H1 (cell line): ENCODE data around the gene LHPP. TPM values are rescaled to one million over a fixed set of nuclear protein-coding genes. Genes with fewer than 3 reads are reported as not detected.

Source experiments
- CTCF ChIA-PET: fragments of 300-600 bp; sonication (Branson Sonifier 250); formaldehyde crosslinking; loops from one replicate; lab custom pipeline; 2021; ENCODE audit not compliant: partially characterized antibody; lab: Charles Lee
- POLR2A ChIA-PET: fragments of 300-600 bp; sonication (Branson Sonifier 250); formaldehyde crosslinking; loops from one replicate; lab custom pipeline; 2021; ENCODE audit warnings: inconsistent platforms; ENCODE audit not compliant: partially characterized antibody; lab: Charles Lee
- DNase-seq, 2 experiments: peaks; one replicate each; pipeline versions ENCODE4 v3.0.0 to v3.0.0-alpha.2; 2010 to 2022; ENCODE audit warnings: low spot score in 2 of 2, low read depth in 1 of 2, mixed read lengths in 1 of 2
- FAIRE-seq: peaks from 2 replicates; lab custom pipeline; 2011; peaks lifted over from hg19 to GRCh38; lab: Jason Lieb, UNC
- H2AFZ ChIP-seq: 2 replicates; pipeline ENCODE4 v1.8.1; 2012; ENCODE audit warnings: low read length, inconsistent platforms
- H2AK5ac ChIP-seq: 2 replicates; pipeline ENCODE4 v1.6.1; 2013; ENCODE audit warnings: low read depth, low read length
- H2BK120ac ChIP-seq: replicated peaks from 2 replicates; pipeline ENCODE3; 2013; ENCODE audit warnings: low read depth, low read length, inconsistent platforms
- H2BK12ac ChIP-seq: 2 replicates; pipeline ENCODE4 v1.6.1; 2013; ENCODE audit warnings: low read depth, low read length
- H2BK15ac ChIP-seq: 2 replicates; pipeline ENCODE4 v1.6.1; 2013; ENCODE audit warnings: low read length
- H2BK20ac ChIP-seq: 2 replicates; pipeline ENCODE4 v1.6.1; 2013; ENCODE audit warnings: low read length
- H2BK5ac ChIP-seq: 2 replicates; pipeline ENCODE4 v1.6.1; 2013; ENCODE audit warnings: low read depth, low read length
- H3K14ac ChIP-seq: 2 replicates; pipeline ENCODE4 v1.6.1; 2013; ENCODE audit warnings: inconsistent platforms; ENCODE audit not compliant: insufficient read length
- H3K18ac ChIP-seq: 2 replicates; pipeline ENCODE4 v1.6.1; 2013; ENCODE audit warnings: low read length; ENCODE audit errors: extremely low read depth
- H3K23ac ChIP-seq: 2 replicates; pipeline ENCODE4 v1.6.1; 2013; ENCODE audit warnings: inconsistent platforms; ENCODE audit not compliant: insufficient read length
- H3K23me2 ChIP-seq: 2 replicates; pipeline ENCODE4 v1.6.1; 2013; ENCODE audit warnings: low read depth, low read length
- H3K27ac ChIP-seq: 2 replicates; pipeline ENCODE4 v1.6.1; 2011; ENCODE audit warnings: low read depth, low read length, inconsistent platforms
- H3K27me3 ChIP-seq, 4 experiments: replicated peaks in 1 of 4; 1 replicate in 1 of 4; 2 replicates in 3 of 4; pipeline versions ENCODE4 v1.6.1 to v1.8.1; 2011 to 2013; ENCODE audit warnings: low read length in 3 of 4, mild to moderate bottlenecking in 3 of 4, inconsistent platforms in 2 of 4, mixed read lengths in 2 of 4, moderate library complexity in 1 of 4; ENCODE audit not compliant: control insufficient read depth in 3 of 4, insufficient read depth in 3 of 4; ENCODE audit errors: extremely low read depth in 1 of 4
- H3K36me3 ChIP-seq, 4 experiments: 2 replicates each; pipeline versions ENCODE4 v1.6.1 to v1.8.1; 2011 to 2013; ENCODE audit warnings: mild to moderate bottlenecking in 4 of 4, low read length in 3 of 4, moderate library complexity in 2 of 4, control low read depth in 1 of 4, inconsistent platforms in 1 of 4; ENCODE audit not compliant: insufficient read depth in 4 of 4, control insufficient read depth in 2 of 4
- H3K4ac ChIP-seq: replicated peaks from 2 replicates; pipeline ENCODE3; 2013; ENCODE audit warnings: low read length, low read depth, mixed read lengths, inconsistent platforms; ENCODE audit not compliant: insufficient read length
- H3K4me1 ChIP-seq, 4 experiments: replicated peaks in 1 of 4; 1 replicate in 1 of 4; 2 replicates in 3 of 4; pipeline versions ENCODE4 v1.6.1 to v1.8.1; 2011 to 2013; ENCODE audit warnings: low read length in 3 of 4, inconsistent platforms in 2 of 4, mixed read lengths in 1 of 4; ENCODE audit not compliant: insufficient read depth in 4 of 4, control insufficient read depth in 3 of 4
- H3K4me2 ChIP-seq, 2 experiments: 2 replicates each; pipeline versions ENCODE4 v1.6.1 to v1.8.1; 2011 to 2013; ENCODE audit warnings: low read depth in 2 of 2, low read length in 2 of 2, control low read depth in 1 of 2, inconsistent platforms in 1 of 2, mild to moderate bottlenecking in 1 of 2; ENCODE audit not compliant: insufficient read depth in 1 of 2
- H3K4me3 ChIP-seq, 4 experiments: fragments of 200-600, 300-600 bp in 1 of 4; sonication (generic), shearing (Covaris generic), sonication (Bioruptor Twin) in 1 of 4; 2 replicates each; pipeline versions ENCODE4 v1.5.1 to v1.8.1; 2011 to 2016; ENCODE audit warnings: low read length in 4 of 4, low read depth in 3 of 4, control low read depth in 2 of 4, inconsistent platforms in 2 of 4, mild to moderate bottlenecking in 2 of 4, mixed read lengths in 1 of 4, moderate library complexity in 1 of 4; ENCODE audit not compliant: insufficient read depth in 2 of 4; ENCODE audit errors: extremely low read depth in 1 of 4
- H3K56ac ChIP-seq: replicated peaks from 2 replicates; pipeline ENCODE3; 2013; ENCODE audit warnings: low read depth, mild to moderate bottlenecking, mixed read lengths, low read length, inconsistent platforms; ENCODE audit not compliant: insufficient read length
- H3K79me1 ChIP-seq: 2 replicates; pipeline ENCODE4 v1.6.1; 2013; ENCODE audit warnings: low read depth, low read length, control low read depth
- H3K79me2 ChIP-seq, 2 experiments: 2 replicates each; pipeline versions ENCODE4 v1.6.1 to v1.8.1; 2012 to 2013; ENCODE audit warnings: low read length in 2 of 2, mild to moderate bottlenecking in 2 of 2, inconsistent platforms in 1 of 2; ENCODE audit not compliant: insufficient read depth in 2 of 2, control insufficient read depth in 1 of 2
- H3K9ac ChIP-seq, 4 experiments: replicated peaks in 1 of 4; 1 replicate in 1 of 4; 2 replicates in 3 of 4; pipeline versions ENCODE4 v1.6.1 to v1.8.1; 2011 to 2013; ENCODE audit warnings: low read depth in 3 of 4, low read length in 3 of 4, control low read depth in 2 of 4, mild to moderate bottlenecking in 2 of 4, moderate library complexity in 2 of 4, inconsistent platforms in 1 of 4; ENCODE audit errors: extremely low read depth in 1 of 4
- H3K9me3 ChIP-seq, 2 experiments: 2 replicates each; pipeline versions ENCODE4 v1.6.1 to v1.8.1; 2012 to 2013; ENCODE audit warnings: mild to moderate bottlenecking in 2 of 2, moderate library complexity in 2 of 2, control low read depth in 1 of 2, inconsistent platforms in 1 of 2, low read depth in 1 of 2, low read length in 1 of 2, mixed read lengths in 1 of 2; ENCODE audit not compliant: insufficient read depth in 2 of 2
- H4K20me1 ChIP-seq, 2 experiments: replicated peaks in 1 of 2; 2 replicates each; pipeline versions ENCODE3 to v1.8.1; 2011 to 2013; ENCODE audit warnings: inconsistent platforms in 2 of 2, low read length in 2 of 2, mild to moderate bottlenecking in 1 of 2; ENCODE audit not compliant: insufficient read depth in 2 of 2, control insufficient read depth in 1 of 2
- H4K5ac ChIP-seq: 2 replicates; pipeline ENCODE4 v1.6.1; 2013; ENCODE audit warnings: low read length, low read depth, mixed read lengths, inconsistent platforms; ENCODE audit not compliant: insufficient read length
- H4K8ac ChIP-seq: 2 replicates; pipeline ENCODE4 v1.8.0; 2013; ENCODE audit warnings: mild to moderate bottlenecking, moderate library complexity, low read length, inconsistent platforms; ENCODE audit not compliant: insufficient read depth; ENCODE audit errors: extremely low read depth
- H4K91ac ChIP-seq: replicated peaks from 2 replicates; pipeline ENCODE3; 2013; ENCODE audit warnings: low read length, mixed read lengths, inconsistent platforms; ENCODE audit not compliant: insufficient read length
- CBX5 ChIP-seq: fragments of 300-800, 300-1000 bp; sonication (generic); IDR thresholded peaks from 2 replicates; pipeline ENCODE4 v1.7.1; 2016; ENCODE audit warnings: antibody characterized with exemption, low read length, low read depth
- WGBS, 2 experiments: shearing (Covaris generic) in 1 of 2; methylation state at CpG; one replicate each; pipeline versions ENCODE4 v1.1.6 to v1.1.7; 2013 to 2015; ENCODE audit warnings: low lambda C conversion rate in 2 of 2, mixed read lengths in 2 of 2, inconsistent platforms in 1 of 2, low coverage in 1 of 2, missing lambda C conversion rate in 1 of 2; ENCODE audit not compliant: insufficient replicate concordance in 2 of 2, insufficient coverage in 1 of 2, insufficient read length in 1 of 2; ENCODE audit errors: extremely low coverage in 1 of 2, missing lambda C conversion rate in 1 of 2; 5-methylcytosine and 5-hydroxymethylcytosine counted together
- polyA plus RNA-seq, 7 experiments: library from polyadenylated mRNA; depleted of rRNA in 3 of 7; stranded (reverse) in 5 of 7; unstranded in 2 of 7; fragments of >200 nt in 5 of 7; fragments of 200-250 nt in 2 of 7; gene quantifications; 1 replicate in 5 of 7; 2 replicates in 1 of 7; 4 replicates in 1 of 7; pipeline versions ENCODE4 v1.2.1 to v1.2.3, GENCODE V29; 2011 to 2013; ENCODE audit warnings: missing spikeins in 2 of 7, mixed read lengths in 2 of 7
- total RNA-seq: library from RNA; stranded (reverse); fragmentation: NEBNext Ultra II Directional; extraction: Animal tissue kit (Norgen Biotek cat#: 25700); gene quantifications from 2 replicates; pipeline ENCODE4 v1.2.1, GENCODE V29; 2021

The LHPP gene
- total and polyA plus RNA-seq, 2 of the 8 experiments (the other 6 are each of a cell fraction or from before 2014, with no cell fraction given): 26.0 to 45.0 TPM

- H2BK120ac ChIP-seq: no peak overlapping the region
- H2BK12ac ChIP-seq: no peak overlapping the region
- H3K9ac ChIP-seq: no peak overlapping the region
- no peak overlapping the region for H3K56ac ChIP-seq
- CTCF ChIA-PET: interaction anchor here (1.8 to 3.1 kb wide), 3 partner anchors 13 to 59 kb away, joined by 6 to 12 read pairs (median 8); no protein-coding TSS in a partner anchor
- H4K91ac ChIP-seq: no peak overlapping the region
- no peak overlapping the region for H3K18ac ChIP-seq
- H3K79me1 ChIP-seq: 0 out of 2 replicates have a peak, but pooled peaks cover 2% of the 10 kb centered on the region
- POLR2A ChIA-PET: no interaction called here
- H3K27ac ChIP-seq: no peak overlapping the region
- no peak for TF ChIP-seq CBX5
- no peak overlapping the region for H2AFZ ChIP-seq
- FAIRE-seq: no peak
- H3K23me2 ChIP-seq: peaks cover 5% of the 10 kb centered on the region
- no peak overlapping the region for H3K4me3 ChIP-seq
- H3K23ac ChIP-seq: no peak overlapping the region
- H3K14ac ChIP-seq: no peak overlapping the region
- H3K9me3 ChIP-seq: no peaks in the 10 kb centered on the region
- WGBS, 2 experiments: 93% methylated on average over 13 of the region's 13 CpGs; no CpG with 5 or more reads in 1 of the 2 experiments
- no peak overlapping the region for H2BK15ac ChIP-seq
- no peak for DNase-seq
- H3K27me3 ChIP-seq: no peaks in the 10 kb centered on the region; a peak in 2 of 7 replicates
- H3K79me2 ChIP-seq: no peaks in the 10 kb centered on the region
- H2AK5ac ChIP-seq: no peak overlapping the region
- H3K4me1 ChIP-seq: no peaks in the 10 kb centered on the region
- H3K4me2 ChIP-seq: no peak overlapping the region
- no peak overlapping the region; the same call in 1 of the 2 replicates for H2BK5ac ChIP-seq
- H3K36me3 ChIP-seq: no peaks in the 10 kb centered on the region
- peak overlapping the region; percentile 6; the same call in 1 of the 2 replicates for H2BK20ac ChIP-seq
- peaks cover 2 to 8% of the 10 kb centered on the region in 2 experiments for H4K20me1 ChIP-seq
- no peak overlapping the region for H3K4ac ChIP-seq
- no peak overlapping the region for H4K5ac ChIP-seq
- H4K8ac ChIP-seq: no peak overlapping the region; the same call in 1 of the 2 replicates
These were observed 137.4 kb downstream of the LHPP start for GRCh38 chr10:124598773-124599587.
